GM21528 (cell line): ENCODE measurements around the gene HBM.
"Not testable (repeated sequence)": the region's sequence is repeated elsewhere in the genome, so short reads cannot be mapped to it uniquely, and the experiment has no call there.

Source experiments
- ATAC-seq: cut with Tn5 transposase; IDR thresholded peaks from one replicate; pipeline ENCODE4 v1.9.1; 2021; ENCODE audit warnings: mild to moderate bottlenecking, moderate library complexity; ENCODE audit not compliant: unreplicated experiment, low FRiP score

The HBM gene

GRCh38 chr16:167122-167690, 1.4 kb downstream of the HBM start:
- no peak for ATAC-seq

DNA sequence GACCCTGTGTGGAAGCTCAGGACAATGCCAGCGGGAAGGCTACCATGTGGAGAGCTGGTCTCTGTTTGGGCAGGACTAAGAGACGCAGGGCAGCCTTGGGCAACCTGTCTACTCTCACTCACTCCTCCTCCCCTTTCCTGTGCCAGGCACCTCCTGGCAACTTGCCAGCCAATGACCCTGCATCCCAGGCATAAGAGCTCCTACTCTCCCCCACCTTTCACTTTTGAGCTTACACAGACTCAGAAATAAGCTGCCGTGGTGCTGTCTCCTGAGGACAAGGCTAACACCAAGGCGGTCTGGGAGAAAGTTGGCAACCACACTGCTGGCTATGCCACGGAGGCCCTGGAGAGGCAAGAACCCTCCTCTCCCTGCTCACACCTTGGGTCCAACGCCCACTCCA, 2.6 kb downstream of the HBM start:
- ATAC-seq, result no peak

DNA sequence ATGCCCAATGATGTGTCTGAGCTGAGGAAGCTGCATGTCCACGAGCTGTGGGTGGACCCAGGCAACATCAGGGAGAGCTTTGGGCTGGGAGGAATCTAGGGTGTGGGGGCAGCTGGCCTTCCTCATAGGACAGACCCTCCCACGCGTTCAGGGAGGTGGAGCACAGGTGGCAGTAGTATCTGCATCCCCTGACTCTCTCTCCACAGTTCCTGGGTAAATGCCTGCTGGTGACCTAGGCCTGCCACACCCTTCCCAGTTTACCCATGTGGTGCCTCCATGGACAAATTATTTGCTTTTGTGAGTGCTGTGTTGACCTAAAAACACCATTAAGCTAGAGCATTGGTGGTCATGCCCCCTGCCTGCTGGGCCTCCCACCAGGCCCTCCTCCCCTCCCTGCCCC, 3.2 kb downstream of the HBM start:
- ATAC-seq, result no peak

- ATAC-seq, result not testable (repeated sequence)
Observed at GRCh38 chr16:170088-170507, 4.3 kb downstream of the HBM start.

DNA sequence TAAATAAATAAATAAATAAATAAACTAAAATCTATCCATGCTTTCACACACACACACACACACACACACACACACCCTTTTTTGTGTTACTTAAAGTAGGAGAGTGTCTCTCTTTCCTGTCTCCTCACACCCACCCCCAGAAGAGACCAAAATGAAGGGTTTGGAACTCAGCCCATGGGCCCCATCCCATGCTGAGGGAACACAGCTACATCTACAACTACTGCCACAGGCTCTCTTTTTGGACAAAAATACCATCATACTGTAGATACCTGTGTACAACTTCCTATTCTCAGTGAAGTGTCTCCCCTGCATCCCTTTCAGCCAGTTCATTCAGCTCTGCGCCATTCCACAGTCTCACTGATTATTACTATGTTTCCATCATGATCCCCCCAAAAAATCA, 5.0 kb downstream of the HBM start:
- ATAC-seq, result no peak

DNA sequence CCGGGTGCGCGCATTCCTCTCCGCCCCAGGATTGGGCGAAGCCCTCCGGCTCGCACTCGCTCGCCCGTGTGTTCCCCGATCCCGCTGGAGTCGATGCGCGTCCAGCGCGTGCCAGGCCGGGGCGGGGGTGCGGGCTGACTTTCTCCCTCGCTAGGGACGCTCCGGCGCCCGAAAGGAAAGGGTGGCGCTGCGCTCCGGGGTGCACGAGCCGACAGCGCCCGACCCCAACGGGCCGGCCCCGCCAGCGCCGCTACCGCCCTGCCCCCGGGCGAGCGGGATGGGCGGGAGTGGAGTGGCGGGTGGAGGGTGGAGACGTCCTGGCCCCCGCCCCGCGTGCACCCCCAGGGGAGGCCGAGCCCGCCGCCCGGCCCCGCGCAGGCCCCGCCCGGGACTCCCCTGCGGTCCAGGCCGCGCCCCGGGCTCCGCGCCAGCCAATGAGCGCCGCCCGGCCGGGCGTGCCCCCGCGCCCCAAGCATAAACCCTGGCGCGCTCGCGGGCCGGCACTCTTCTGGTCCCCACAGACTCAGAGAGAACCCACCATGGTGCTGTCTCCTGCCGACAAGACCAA, 6.7 kb downstream of the HBM start, which contains the start of gene HBA2:
HBA2 (plus strand) TSS at position 503 of the 568 bp plus-strand sequence; CDS start at position 540, 37 bp downstream.
- ATAC-seq, result not testable (repeated sequence)

DNA sequence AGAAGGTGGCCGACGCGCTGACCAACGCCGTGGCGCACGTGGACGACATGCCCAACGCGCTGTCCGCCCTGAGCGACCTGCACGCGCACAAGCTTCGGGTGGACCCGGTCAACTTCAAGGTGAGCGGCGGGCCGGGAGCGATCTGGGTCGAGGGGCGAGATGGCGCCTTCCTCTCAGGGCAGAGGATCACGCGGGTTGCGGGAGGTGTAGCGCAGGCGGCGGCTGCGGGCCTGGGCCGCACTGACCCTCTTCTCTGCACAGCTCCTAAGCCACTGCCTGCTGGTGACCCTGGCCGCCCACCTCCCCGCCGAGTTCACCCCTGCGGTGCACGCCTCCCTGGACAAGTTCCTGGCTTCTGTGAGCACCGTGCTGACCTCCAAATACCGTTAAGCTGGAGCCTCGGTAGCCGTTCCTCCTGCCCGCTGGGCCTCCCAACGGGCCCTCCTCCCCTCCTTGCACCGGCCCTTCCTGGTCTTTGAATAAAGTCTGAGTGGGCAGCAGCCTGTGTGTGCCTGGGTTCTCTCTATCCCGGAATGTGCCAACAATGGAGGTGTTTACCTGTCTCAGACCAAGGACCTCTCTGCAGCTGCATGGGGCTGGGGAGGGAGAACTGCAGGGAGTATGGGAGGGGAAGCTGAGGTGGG, 7.6 kb downstream of the HBM start:
- ATAC-seq, result not testable (repeated sequence)

DNA sequence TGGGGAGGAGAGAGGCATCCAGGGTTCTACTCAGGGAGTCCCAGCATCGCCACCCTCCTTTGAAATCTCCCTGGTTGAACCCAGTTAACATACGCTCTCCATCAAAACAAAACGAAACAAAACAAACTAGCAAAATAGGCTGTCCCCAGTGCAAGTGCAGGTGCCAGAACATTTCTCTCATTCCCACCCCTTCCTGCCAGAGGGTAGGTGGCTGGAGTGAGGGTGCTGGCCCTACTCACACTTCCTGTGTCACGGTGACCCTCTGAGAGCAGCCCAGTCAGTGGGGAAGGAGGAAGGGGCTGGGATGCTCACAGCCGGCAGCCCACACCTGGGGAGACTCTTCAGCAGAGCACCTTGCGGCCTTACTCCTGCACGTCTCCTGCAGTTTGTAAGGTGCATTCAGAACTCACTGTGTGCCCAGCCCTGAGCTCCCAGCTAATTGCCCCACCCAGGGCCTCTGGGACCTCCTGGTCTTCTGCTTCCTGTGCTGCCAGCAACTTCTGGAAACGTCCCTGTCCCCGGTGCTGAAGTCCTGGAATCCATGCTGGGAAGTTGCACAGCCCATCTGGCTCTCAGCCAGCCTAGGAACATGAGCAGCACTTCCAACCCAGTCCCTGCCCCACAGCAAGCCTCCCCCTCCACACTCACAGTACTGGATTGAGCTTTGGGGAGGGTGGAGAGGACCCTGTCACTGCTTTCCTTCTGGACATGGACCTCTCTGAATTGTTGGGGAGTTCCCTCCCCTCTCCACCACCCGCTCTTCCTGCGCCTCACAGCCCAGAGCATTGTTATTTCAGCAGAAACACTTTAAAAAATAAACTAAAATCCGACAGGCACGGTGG, 8.4 kb downstream of the HBM start:
- ATAC-seq, result not testable (repeated sequence)

GRCh38 chr16:175011-175949, 9.5 kb downstream of the HBM start:
- ATAC-seq, result no peak

- ATAC-seq, result not testable (repeated sequence)
Observed at GRCh38 chr16:176006-176405, 10.2 kb downstream of the HBM start.

DNA sequence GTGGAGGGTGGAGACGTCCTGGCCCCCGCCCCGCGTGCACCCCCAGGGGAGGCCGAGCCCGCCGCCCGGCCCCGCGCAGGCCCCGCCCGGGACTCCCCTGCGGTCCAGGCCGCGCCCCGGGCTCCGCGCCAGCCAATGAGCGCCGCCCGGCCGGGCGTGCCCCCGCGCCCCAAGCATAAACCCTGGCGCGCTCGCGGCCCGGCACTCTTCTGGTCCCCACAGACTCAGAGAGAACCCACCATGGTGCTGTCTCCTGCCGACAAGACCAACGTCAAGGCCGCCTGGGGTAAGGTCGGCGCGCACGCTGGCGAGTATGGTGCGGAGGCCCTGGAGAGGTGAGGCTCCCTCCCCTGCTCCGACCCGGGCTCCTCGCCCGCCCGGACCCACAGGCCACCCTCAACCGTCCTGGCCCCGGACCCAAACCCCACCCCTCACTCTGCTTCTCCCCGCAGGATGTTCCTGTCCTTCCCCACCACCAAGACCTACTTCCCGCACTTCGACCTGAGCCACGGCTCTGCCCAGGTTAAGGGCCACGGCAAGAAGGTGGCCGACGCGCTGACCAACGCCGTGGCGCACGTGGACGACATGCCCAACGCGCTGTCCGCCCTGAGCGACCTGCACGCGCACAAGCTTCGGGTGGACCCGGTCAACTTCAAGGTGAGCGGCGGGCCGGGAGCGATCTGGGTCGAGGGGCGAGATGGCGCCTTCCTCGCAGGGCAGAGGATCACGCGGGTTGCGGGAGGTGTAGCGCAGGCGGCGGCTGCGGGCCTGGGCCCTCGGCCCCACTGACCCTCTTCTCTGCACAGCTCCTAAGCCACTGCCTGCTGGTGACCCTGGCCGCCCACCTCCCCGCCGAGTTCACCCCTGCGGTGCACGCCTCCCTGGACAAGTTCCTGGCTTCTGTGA, 11.0 kb downstream of the HBM start, which contains the start of gene HBA1:
HBA1 (plus strand) TSS at position 204 of the 906 bp plus-strand sequence; CDS start at position 241, 37 bp downstream.
- not testable (repeated sequence) for ATAC-seq

GRCh38 chr16:177394-177822, 11.6 kb downstream of the HBM start:
- no peak for ATAC-seq

DNA sequence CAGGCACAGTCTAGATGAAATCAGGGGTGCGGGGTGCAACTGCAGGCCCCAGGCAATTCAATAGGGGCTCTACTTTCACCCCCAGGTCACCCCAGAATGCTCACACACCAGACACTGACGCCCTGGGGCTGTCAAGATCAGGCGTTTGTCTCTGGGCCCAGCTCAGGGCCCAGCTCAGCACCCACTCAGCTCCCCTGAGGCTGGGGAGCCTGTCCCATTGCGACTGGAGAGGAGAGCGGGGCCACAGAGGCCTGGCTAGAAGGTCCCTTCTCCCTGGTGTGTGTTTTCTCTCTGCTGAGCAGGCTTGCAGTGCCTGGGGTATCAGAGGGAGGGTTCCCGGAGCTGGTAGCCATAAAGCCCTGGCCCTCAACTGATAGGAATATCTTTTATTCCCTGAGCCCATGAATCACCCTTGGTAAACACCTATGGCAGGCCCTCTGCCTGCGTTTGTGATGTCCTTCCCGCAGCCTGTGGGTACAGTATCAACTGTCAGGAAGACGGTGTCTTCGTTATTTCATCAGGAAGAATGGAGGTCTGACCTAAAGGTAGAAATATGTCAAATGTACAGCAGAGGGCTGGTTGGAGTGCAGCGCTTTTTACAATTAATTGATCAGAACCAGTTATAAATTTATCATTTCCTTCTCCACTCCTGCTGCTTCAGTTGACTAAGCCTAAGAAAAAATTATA, 12.3 kb downstream of the HBM start:
- no peak for ATAC-seq

- ATAC-seq, result no peak
Observed at GRCh38 chr16:178668-179015, 12.9 kb downstream of the HBM start.

DNA sequence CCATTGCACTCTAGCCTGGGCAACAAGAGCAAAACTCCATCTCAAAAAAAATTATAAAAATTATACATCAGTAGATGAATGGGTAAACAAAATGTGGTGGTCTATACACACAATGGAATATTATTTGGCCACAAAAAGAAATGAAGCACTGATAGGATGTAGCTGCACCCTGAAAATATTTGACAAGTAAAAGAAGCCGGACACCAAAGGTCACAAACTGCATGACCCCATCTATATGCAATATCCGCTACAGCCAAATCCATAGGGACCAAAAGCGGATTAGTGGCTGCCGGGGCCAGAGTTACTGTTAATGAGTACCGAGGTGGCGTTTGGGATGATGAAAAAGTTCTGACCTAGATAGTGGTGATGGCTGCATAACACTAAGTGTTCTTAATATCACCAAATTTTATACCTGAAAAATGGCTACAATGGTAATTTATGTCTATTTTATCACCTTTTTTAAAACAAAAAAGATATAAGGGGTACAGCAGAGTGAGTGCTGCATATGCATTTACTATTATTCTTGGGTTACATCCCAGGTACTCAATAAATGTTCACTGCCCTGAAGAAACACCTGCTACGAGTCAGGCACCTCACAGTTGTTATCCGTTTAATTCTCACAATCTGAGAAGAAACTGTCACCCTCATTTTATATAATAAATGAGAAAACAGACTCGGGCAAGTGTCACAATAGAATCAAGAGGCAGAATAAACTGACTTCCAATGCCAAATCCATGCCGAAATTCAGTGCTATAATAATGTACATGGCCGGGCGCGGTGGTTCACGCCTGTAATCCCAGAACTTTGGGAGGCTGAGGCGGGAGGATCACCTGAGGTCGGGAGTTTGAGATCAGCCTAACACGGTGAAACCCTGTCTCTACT, 13.7 kb downstream of the HBM start:
- no peak for ATAC-seq

GRCh38 chr16:180101-180675, 14.4 kb downstream of the HBM start, which contains the start of gene HBQ1:
Gene HBQ1, plus strand, starts transcription at chr16:180459. Its CDS starts 28 bp downstream, at chr16:180487.
- no peak for ATAC-seq
